Measurements from ENCODE around the gene LUZP1. TPM values are rescaled to one million over a fixed set of nuclear protein-coding genes. Genes with fewer than 3 reads are reported as not detected.

LUZP1 gene
- total RNA-seq, 1 experiment from 2014 or later, result 40.2 TPM

- peak overlapping the region; percentile 74 to 96 for H3K4me3 ChIP-seq (ENCODE audit: low read depth in 2 of 2, low read length in 2 of 2)
- POLR2A ChIA-PET, result interaction anchor here (0.6 kb wide), 1 partner anchor 114 kb away, joined by 3 read pairs; no protein-coding TSS in a partner anchor
- no peaks in the 10 kb centered on the region for H3K36me3 ChIP-seq (ENCODE audit: control insufficient read depth, insufficient read depth, low read length)
- BruUV-seq (replicated peaks), result TSS peak; percentile 95
- no peak; the same call in 1 of the 2 replicates for ATAC-seq
- no peak for DNase-seq (ENCODE audit: low read depth, low spot score)
- in situ Hi-C loops (cut with HindIII; ENCODE audit: low pct_unique_long_range_greater_than_20kb, low sequenced_read_pairs), result no loop called here
- intact Hi-C loops (cut with micrococcal nuclease; ENCODE audit: unreplicated experiment), result loop anchor here (2.0 kb wide), 1 partner anchor 62 kb away; no protein-coding TSS in a partner anchor
- TF ChIP-seq SIN3A (IDR thresholded peaks at IDR 0.05; ENCODE audit: borderline replicate concordance, insufficient read depth, low read depth, low read length), result no peak
- no peak for TF ChIP-seq POLR2AphosphoS5 (IDR thresholded peaks at IDR 0.05; ENCODE audit: low read depth, low read length)
- TF ChIP-seq REST (IDR thresholded peaks at IDR 0.05; ENCODE audit: insufficient read depth in 1 of 2, low read depth in 2 of 2, low read length in 1 of 2), result no peak
- no peak for TF ChIP-seq CTCF (IDR thresholded peaks at IDR 0.05)
- no peak for TF ChIP-seq TCF7L2 (IDR thresholded peaks at IDR 0.05; ENCODE audit: low read depth, low read length)
- peaks cover 23% of the 10 kb centered on the region; the same call in 1 of the 2 replicates for H3K4me1 ChIP-seq (ENCODE audit: control insufficient read depth, insufficient read depth, low read length)
- CTCF ChIA-PET, result interaction anchor here (0.7 to 1.0 kb wide), 2 partner anchors 70 to 235 kb away, joined by 3 read pairs; no protein-coding TSS in a partner anchor
- peak overlapping the region; percentile 70 for H3K27ac ChIP-seq (ENCODE audit: low read length)
- H3K9me3 ChIP-seq (ENCODE audit: control insufficient read depth, insufficient read depth, low read depth, low read length), result no peaks in the 10 kb centered on the region
- no peaks in the 10 kb centered on the region for H3K27me3 ChIP-seq (ENCODE audit: control insufficient read depth, insufficient read depth, low read length)
Observed at GRCh38 chr1:23169195-23169575, 529 bp upstream of the LUZP1 start.

GRCh38 chr1:23168079-23168444 is 594 bp downstream of the LUZP1 start:
- ChIA-PET POLR2A (no interaction called here), CTCF (interaction anchor here (1.0 kb wide), 1 partner anchor 236 kb away, joined by 3 read pairs; no protein-coding TSS in a partner anchor)
- TF ChIP-seq POLR2AphosphoS5 (IDR thresholded peaks at IDR 0.05; ENCODE audit: low read depth, low read length) (no peak), TCF7L2 (IDR thresholded peaks at IDR 0.05; ENCODE audit: low read depth, low read length) (no peak)
- ATAC-seq (peak; percentile 48), DNase-seq (ENCODE audit: low read depth, low spot score) (no peak)
- Histone ChIP-seq H3K36me3 (ENCODE audit: control insufficient read depth, insufficient read depth, low read length) (no peaks in the 10 kb centered on the region), H3K4me3 (ENCODE audit: low read depth in 2 of 2, low read length in 2 of 2) (peak overlapping the region; percentile 74 to 96), H3K27me3 (ENCODE audit: control insufficient read depth, insufficient read depth, low read length) (no peaks in the 10 kb centered on the region), H3K4me1 (ENCODE audit: control insufficient read depth, insufficient read depth, low read length) (peaks cover 23% of the 10 kb centered on the region; the same call in 1 of the 2 replicates), H3K9me3 (ENCODE audit: control insufficient read depth, insufficient read depth, low read depth, low read length) (no peaks in the 10 kb centered on the region), H3K27ac (ENCODE audit: low read length) (peak overlapping the region; percentile 75)
- intact Hi-C loops (cut with micrococcal nuclease; ENCODE audit: unreplicated experiment), result loop anchor here (2.0 kb wide), 1 partner anchor 61 kb away; no protein-coding TSS in a partner anchor
- no TSS peak for BruUV-seq (replicated peaks)
- in situ Hi-C loops (cut with HindIII; ENCODE audit: low pct_unique_long_range_greater_than_20kb, low sequenced_read_pairs), result no loop called here

- Histone ChIP-seq H3K36me3 (ENCODE audit: control insufficient read depth, insufficient read depth, low read length) (no peaks in the 10 kb centered on the region), H3K27me3 (ENCODE audit: control insufficient read depth, insufficient read depth, low read length) (no peaks in the 10 kb centered on the region), H3K4me3 (ENCODE audit: low read depth in 2 of 2, low read length in 2 of 2) (peak overlapping the region; percentile 74 to 96), H3K9me3 (ENCODE audit: control insufficient read depth, insufficient read depth, low read depth, low read length) (no peaks in the 10 kb centered on the region), H3K4me1 (ENCODE audit: control insufficient read depth, insufficient read depth, low read length) (peaks cover 23% of the 10 kb centered on the region; the same call in 1 of the 2 replicates), H3K27ac (ENCODE audit: low read length) (peak overlapping the region; percentile 77)
- peak; percentile 66 for ATAC-seq
- no TSS peak for BruUV-seq (replicated peaks)
- CTCF ChIA-PET, result no interaction called here
- intact Hi-C loops (cut with micrococcal nuclease; ENCODE audit: unreplicated experiment), result loop anchor here (2.0 kb wide), 1 partner anchor 61 kb away; no protein-coding TSS in a partner anchor
- TF ChIP-seq REST (IDR thresholded peaks at IDR 0.05; ENCODE audit: insufficient read depth in 1 of 2, low read depth in 2 of 2, low read length in 1 of 2), result no peak
- no peak for DNase-seq (ENCODE audit: low read depth, low spot score)
- POLR2A ChIA-PET, result no interaction called here
- in situ Hi-C loops (cut with HindIII; ENCODE audit: low pct_unique_long_range_greater_than_20kb, low sequenced_read_pairs), result no loop called here
Observed at GRCh38 chr1:23167353-23168078, 1.1 kb downstream of the LUZP1 start.

Measured in Panc1 (cell line).